Measurements from ENCODE around the gene SYDE1.

SYDE1 gene

DNA sequence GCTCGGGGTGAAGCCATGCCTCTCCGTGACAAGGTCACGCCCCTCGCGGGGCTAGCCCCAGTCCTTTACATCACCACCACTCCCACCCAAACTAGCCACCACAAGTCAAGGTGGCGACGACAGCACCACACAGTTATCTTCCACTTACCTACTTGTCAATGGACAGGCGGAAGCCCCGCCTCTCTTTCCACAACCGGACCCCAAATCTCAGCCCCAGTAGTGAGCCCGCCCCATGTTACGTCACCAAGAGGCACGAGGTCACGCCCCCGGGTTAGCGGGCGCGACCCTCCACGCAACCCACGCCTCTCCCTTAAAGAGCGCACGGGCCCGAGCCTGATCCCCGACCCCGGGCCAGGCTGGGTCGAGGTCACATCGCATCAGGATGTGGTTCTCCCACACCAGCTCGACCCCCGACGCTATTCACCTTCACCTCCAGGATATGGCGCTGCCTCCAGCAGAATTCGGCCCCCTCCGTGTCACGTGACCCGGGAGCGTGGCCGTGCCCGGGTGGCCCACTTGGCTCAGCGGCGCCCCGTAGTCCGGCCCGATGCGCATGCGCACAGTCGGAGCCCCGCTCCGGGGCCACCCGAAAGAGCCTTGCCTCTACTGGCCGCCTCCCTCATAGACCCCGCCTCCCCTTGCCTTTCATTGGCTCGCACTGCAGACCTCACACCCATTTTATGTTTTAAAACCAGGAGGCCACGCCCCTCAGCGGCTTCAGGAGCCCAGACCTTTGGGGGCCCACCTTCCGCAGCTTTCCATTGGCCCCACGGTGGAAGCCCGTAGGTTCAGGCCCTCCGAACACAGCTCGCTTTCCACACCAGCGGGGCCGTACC is 18.2 kb downstream of the SYDE1 start:
- peak; percentile 90 to 94 for DNase-seq

DNA sequence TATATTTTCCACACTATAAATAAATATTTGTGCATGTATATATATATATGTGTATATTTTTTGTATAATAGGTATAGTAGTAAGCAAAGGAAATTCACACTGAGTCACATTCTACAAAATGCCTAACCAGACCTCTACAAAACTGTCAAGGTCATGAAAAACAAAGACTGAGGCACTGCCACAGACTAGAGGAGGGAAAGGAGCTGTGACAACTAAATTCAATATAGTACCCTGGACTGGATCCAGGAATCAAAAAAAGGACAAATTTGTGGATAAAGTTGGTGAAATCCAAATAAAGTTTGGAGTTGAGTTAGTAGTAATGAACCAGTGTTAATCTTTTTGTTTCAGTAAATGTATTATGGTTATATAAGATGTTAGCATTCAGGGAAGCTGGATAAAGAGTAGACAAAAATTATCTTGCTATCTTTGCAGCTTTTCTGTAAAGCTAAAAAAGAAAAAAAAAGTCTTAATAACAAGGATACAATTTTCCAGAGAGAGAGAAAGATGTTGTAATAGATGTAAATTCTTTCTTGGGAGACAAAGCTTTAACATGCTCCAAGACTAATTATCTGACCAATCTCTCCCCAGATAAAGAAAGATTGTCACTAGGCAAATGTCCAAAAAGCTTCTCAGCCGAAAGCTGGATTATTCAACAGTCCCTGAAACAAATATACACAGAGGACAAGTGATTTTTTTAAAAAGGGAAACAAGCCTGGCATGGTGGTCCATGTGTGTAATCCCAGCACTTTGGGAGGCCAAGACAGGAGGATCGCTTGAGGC is 19.1 kb downstream of the SYDE1 start:
- no peak for DNase-seq

DNA sequence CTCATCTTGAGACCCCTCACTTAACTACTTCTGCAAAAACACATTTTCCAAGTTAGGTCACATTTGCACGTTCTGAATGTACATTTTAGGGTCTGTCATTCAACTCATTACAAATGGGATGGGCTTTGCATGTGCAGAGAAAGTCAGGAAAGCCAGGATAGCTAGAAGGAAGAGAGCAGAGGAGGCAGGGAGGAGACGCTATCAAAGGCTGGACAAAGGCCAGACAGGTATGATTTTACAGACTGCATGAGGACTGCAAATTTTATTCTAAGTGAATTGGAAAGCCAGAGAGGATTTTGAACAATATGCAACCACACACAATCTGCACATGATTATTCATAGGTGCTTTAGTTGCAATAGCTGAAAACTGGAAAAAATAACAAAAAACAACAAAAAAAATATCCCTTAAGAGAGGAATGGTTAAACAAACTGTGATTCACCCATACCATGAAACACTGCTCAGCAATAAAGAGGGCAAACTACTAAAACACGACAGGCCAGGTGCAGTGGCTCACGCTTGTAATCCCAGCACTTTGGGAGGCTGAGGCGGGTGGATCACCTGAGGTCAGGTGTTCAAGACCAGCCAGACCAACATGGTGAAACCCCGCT is 21.1 kb downstream of the SYDE1 start:
- DNase-seq: no peak

DNA sequence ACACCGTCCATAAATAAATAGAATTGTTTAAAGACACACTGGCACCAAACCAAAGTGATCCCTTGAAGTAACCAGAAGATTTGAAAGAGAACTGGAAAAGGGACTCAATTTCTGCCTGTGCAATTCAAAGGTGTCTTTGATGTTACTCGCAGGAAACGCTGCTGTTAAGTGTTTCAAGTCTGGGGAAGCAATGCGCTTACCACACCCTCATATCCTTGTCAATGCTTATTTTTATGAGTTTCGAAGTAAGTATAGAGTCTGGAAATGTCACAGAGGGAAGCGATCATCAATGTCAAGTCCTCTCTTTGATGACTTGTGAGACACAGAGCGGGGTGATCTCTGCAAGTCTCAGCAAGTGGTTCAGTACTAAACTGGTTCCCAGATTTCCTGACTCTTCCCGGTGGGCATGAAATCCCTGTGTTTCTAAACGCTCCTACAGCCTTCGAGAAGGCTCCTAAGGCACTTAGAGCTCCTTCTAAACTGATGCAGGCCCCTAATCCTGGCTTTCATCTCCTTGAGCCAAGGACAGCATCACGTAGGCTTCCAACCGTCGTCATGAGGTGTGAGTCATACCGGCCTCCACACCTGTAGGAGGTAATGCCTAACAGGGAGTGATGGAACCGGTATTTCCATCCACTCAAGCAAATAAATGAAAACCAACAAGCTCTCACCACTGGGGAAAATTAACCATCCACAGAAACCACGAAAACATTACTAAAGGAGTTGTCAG is 22.8 kb downstream of the SYDE1 start:
- DNase-seq: no peak

DNA sequence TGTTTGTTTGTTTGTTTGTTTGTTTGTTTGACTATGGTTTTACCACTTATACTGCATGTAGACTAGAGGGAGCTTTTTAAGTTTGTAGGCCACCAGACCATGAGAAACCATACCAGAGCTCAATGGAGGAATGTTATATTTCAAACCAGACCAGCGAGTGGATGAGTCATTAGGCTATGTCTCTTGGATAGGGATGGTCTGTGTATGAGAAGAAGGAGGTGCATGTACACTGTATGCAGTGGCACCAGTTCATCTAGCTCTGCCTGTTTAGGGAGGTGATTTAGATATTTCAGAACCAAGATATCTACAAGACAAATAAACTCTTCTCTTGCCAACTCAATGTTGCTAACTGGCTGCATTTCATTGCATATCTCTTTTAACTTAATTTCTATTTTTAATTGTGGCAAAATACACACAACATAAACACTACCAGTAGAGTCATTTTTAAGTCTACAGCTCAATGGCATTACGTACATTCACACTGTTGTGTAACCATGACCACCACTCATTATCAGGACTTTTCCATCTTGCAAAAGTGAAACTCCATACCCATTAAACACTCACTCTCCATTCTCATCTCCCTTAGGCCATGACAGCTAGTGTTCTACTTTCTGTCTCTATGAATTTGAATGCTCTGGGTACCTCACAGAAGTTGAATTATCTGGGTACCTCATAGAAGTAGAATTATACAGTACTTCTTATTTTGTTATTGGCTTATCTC is 29.2 kb downstream of the SYDE1 start:
- DNase-seq: no peak

DNA sequence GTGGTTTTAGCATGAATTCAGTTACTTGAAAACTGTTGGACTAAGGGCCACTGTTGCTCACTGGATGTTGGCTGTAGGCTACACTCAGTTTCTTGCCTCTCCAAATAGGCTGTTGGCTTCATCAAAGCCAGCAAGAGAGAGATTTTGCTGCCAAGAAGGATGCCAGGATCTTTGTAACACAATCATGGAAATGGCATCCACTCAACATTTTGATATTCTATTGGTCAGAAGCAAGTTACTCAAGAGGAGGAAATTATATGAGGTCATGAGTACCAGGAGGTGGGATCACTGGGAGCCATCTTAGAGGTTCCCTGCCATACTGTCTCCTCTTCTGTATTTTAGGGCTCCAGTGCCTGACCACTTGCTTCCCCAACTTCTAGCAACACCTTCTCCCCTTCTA is 30.6 kb downstream of the SYDE1 start:
- DNase-seq: no peak

DNA sequence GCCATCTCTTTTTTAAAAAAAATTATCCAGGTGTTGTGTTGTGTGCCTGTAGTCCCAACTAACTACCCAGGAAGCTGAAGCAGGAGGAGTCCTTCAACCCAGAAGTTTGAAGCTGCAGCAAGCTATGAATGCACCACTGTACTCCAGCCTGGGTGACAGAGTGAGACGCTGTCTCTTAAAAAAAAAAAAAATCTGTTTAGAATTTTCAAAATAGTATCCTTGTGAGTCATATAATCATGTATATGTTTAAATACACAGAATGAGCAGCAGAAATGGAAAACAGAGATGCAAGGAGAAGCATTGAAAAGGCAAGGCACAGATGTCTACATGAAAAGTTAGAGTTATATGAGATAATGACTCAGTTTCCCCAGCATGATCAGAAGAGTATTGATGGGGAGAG is 31.2 kb downstream of the SYDE1 start:
- DNase-seq: no peak

DNA sequence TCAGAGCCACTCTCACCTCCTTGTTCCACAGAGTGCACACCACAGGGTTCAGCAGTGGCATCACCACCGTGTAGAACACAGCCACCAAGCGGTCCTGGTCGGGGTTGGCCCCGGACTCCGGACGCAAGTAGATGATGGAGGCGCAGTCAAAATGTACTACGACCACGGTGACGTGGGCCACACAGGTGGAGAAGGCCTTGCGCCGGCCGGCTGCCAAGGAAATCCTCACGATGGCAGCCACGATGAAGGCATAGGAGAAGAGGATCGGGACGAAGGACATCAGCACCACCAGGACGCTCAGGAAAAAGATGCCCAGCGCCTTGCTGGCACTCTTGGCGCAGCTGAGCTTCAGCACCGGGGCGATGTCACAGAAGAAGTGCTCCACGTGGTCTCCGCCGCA is 33.9 kb downstream of the SYDE1 start:
- no peak for DNase-seq

DNA sequence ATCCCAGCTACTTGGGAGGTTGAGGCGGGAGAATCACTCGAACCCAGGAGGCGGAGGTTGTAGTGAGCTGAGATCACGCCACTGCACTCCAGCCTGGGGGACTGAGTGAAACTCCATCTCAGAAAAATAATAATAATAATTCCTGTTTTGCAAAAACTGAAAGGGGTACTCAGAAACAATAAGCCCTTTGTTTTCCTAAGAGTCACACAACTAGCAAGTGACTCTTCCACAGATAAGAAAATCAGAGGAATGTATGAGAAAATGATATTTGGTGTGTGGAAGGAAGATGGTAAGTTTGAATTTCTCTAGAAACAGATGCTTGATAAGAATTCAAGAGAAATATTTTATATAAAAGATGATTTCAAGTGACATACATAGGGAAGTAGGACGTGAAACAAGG is 35.1 kb downstream of the SYDE1 start:
- DNase-seq: no peak

DNA sequence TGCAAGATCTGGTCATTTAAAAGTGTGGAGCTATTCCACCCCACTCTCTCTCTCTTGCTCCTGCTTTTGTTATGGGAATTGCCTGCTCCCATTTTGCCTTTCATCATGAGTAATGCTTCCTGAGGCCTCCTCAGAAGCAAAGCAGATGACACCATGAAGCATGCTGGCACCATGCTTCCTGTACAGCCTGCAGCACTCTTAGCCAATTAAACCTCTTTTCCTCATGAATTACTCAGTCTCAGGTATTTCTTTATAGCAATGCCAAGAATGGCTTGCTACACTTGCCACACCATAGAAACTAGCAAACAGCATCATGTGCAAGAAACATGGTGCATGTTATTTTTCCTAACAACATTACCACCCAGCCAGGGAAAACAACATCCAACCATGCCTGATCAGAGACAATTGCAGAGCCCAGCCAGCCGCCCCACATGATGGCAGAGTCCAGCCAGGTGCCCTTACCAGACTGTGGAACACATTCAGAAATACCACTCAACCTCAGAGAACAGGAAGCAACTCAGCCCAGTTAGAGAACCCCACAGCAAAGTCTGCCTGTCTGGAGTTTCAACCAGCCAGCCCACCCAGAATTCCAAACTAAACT is 36.9 kb downstream of the SYDE1 start:
- DNase-seq: no peak

DNA sequence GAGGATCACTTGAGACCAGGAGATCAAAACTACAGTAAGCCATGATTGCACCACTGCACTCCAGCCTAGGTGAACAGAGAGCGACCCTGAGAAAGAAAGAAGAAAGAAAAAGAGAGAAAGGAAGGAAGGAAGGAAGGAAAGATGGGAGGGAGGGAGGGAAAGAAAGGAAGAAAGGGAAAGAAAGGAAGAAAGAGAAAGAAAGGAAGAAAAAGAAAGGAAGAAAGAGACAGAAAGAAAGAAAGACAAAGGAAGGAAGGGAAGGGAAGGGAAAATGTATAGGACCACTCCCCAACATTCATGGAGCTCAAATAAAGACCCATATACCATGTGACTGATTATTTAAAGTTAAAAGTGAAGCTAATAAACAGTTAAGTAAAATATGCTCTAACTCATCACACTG is 39.9 kb downstream of the SYDE1 start:
- DNase-seq: no peak

DNA sequence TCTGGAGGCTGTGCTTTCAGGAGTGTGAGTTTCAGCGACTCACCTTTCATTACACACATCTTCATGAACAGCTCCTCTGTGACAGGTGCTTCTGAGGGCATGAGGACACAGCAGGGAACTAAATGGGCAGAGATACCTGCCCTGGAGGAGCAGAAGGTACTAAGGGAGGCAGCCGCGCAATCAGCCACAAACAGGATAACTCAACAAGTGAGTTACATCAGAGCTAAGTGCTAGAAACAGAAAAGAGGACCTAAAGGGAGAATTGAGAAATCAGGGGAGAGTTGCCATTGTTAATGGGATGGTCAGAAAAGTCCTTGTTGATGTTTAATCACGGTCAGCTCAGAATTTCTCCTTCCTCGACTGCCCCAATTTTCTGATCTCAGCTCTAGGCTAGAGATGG is 42.5 kb downstream of the SYDE1 start:
- DNase-seq: no peak

DNA sequence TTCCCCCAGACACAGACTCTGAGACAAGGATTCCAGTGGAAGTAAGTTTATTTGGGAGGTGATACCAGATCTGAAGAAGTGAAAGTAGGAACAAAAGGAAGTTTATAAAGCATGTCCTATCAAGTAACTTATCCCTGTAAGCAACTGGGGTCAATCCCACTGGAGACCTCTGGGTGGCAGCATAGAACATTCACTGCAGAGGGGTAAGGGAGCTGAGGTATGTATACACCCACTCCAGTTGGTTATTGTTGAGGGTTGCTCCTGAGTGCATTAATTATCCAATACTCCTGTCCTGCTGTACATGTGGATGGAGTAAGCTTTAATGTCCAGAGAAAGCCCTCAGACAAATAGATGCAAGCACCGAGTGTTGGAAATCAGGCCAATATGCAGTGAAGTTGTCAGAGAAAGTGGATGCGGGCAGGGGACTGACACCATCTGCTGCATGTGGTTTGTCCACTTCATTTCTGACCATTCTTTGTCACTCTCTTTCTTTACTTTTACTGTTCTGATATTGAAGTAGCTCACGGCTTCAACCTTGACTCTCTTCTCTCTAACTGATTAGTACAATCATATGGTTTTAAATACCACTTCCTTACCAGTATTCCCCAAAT is 46.9 kb downstream of the SYDE1 start:
- DNase-seq: peak in 1 of 2 experiments; percentile 2

DNA sequence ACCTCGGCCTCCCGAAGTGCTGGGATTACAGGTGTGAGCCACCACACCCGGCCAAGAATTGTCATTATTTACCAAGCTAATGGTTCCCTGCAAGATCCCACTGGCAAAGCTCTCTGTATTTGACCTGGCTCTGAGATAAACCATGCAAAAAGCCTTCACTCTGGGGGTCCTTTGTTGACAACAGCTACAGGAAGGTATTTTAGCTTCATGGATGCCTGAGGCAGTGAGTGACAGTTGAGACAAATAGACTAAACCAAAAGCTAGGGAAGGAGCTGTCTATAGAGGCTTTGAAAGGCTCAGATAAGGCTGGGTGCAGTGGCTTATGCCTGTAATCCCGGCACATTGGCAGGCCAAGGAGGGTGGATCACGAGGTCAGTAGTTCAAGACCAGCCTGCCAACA is 48.1 kb downstream of the SYDE1 start:
- DNase-seq: no peak

DNA sequence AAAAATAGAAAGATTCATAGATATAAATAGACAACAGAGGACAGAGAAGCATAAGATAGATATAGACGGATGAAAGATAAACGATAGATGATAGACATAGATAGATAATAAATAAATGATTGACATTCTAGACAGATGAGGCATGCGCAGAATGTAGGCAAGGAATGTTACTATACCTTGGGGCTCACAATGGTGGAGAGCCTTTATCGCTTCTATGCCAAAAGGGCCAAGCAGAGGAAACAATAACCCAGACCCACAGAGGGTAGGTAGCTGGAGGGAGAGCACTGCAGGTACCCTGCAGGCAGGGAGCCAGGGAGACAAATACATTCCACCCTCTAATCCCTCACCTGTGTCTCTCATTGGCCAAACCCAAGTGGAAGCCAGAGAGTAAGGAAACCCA is 49.2 kb downstream of the SYDE1 start:
- no peak for DNase-seq

DNA sequence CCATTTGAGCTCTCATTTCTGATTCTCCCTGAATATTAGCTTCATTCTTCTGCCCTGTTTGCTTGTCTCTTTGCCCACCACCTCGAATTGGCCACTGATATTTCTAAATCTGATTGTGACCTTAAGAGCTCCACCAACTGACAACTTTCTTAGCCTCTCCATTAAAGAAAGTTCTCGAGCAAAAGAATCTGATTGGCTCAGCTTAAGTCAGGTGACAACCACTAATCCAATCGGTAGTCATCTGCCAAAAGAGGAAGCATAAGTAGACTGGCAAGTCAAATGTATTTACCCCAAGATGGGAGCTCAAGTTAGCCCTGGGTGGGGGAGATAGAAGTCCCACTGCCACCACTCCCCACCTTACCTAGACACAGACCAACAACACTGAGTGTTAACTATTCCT is 52.0 kb downstream of the SYDE1 start:
- DNase-seq: no peak

DNA sequence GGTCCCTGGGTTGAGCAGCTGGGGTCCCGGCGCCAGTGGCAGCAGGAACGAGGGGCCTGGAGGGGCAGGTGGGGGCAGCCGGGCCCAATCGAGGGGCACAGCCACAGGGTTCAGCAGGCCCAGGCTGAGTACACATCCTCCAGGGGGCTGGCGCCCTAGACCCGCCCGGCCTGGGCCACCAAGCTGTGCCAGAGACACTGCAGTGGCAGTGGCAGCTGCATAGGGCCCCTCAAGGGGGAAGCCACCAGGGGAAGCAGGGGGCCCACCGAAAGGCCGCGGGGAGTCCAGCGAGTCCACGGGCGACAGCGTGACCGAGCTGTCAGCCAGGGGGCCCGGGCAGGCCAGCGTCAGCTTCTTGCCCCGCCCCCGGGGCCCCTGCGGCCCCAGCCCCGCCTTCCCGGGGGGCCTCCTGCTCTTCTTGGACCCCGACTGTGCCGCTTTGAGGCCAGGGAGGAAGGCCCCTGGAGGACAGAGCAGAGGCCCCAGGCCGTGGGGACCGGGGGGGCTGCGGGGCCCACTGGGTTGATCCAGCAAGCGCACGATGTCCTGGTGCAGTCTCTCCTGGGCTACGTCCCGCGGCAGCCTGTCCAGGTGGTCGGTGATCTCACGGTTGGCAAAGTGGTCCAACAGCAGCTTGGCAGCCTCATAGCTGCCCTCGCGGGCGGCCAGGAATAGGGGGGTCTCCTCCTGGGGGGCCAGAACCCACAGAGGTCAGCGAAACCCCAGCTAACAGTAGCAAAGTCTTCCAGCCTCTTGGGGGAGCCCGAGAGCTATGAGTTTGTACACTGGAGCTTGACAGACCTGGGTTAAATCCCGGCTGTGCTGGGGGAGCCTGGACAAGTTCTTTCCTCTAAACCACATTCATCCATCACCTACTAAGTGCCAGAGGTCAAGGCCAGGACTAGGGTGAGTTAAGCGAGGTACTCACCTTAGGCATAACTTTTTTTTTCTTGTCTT is 54.1 kb downstream of the SYDE1 start:
- DNase-seq: peak in 1 of 2 experiments; percentile 24

All from NCI-H1930 (cell line).